Stimulated activated CD4-positive, alpha-beta T cell treated with anti-CD3 and anti-CD28 coated beads, Interleukin-1b, Interleukin-23, amount 100 ng/mL, for 48 hours (primary cell): ENCODE data around the gene ZFP36.

Experiments used
- DNase-seq: peaks from one replicate; pipeline ENCODE4 v3.0.0-alpha.2; 2020

ZFP36 gene

GRCh38 chr19:39407410-39407659 lies 688 bp downstream of the ZFP36 start:
- peak; percentile 60 for DNase-seq

GRCh38 chr19:39407660-39408391 lies 1.2 kb downstream of the ZFP36 start:
- no peak for DNase-seq

- no peak for DNase-seq
Measured at GRCh38 chr19:39408392-39409207, 2.0 kb downstream of the ZFP36 start.

- peak; percentile 87 for DNase-seq
Measured at GRCh38 chr19:39409208-39410016, 2.8 kb downstream of the ZFP36 start.

GRCh38 chr19:39410017-39410830 lies 3.6 kb downstream of the ZFP36 start:
- peak; percentile 61 for DNase-seq

- no peak for DNase-seq
Measured at GRCh38 chr19:39410831-39411080, 4.1 kb downstream of the ZFP36 start.

- DNase-seq = no peak
Measured at GRCh38 chr19:39411081-39411831, 4.6 kb downstream of the ZFP36 start.

- DNase-seq = peak; percentile 91
Measured at GRCh38 chr19:39411832-39412099, 5.1 kb downstream of the ZFP36 start.

- peak; percentile 98 for DNase-seq
Measured at GRCh38 chr19:39412100-39412866, 5.6 kb downstream of the ZFP36 start, which contains the start of gene PLEKHG2. TSS of gene PLEKHG2 (plus strand) at chr19:39412669. CDS start at chr19:39414087, 1,418 bp downstream.

- DNase-seq = no peak
Measured at GRCh38 chr19:39412867-39413271, 6.2 kb downstream of the ZFP36 start.

- no peak for DNase-seq
Measured at GRCh38 chr19:39413272-39413910, 6.7 kb downstream of the ZFP36 start.

- DNase-seq = no peak
Measured at GRCh38 chr19:39413911-39414608, 7.4 kb downstream of the ZFP36 start.

- no peak for DNase-seq
Measured at GRCh38 chr19:39415111-39416046, 8.7 kb downstream of the ZFP36 start.

GRCh38 chr19:39416152-39417120 lies 9.8 kb downstream of the ZFP36 start:
- no peak for DNase-seq

GRCh38 chr19:39417463-39418181 lies 11.0 kb downstream of the ZFP36 start:
- DNase-seq = no peak

- DNase-seq = no peak
Measured at GRCh38 chr19:39419003-39419402, 12.4 kb downstream of the ZFP36 start.

GRCh38 chr19:39420769-39421168 lies 14.1 kb downstream of the ZFP36 start:
- DNase-seq = no peak
